K562 (cell line): ENCODE results near the gene DPP10. TPM values are rescaled to one million over a fixed set of nuclear protein-coding genes. Genes with fewer than 3 reads are reported as not detected.

ENCODE experiments used
- ADNP ChIP-seq: fragments of 200-800 bp; sonication (Bioruptor generic); IDR thresholded peaks from 2 replicates; pipeline ENCODE4 v1.6.1; 2016; ENCODE audit warnings: missing genetic modification characterization, missing compliant biosample characterization
- ETV6 ChIP-seq, 3 experiments: fragments of 150-350 bp in 1 of 3; sonication (generic) in 1 of 3; formaldehyde crosslinking in 1 of 3; IDR thresholded peaks; 2 replicates each; pipeline versions ENCODE4 v1.6.1 to v1.8.0; 2014 to 2022; ENCODE audit warnings: borderline replicate concordance in 2 of 3, low read depth in 2 of 3, antibody characterized with exemption in 1 of 3, low read length in 1 of 3, mild to moderate bottlenecking in 1 of 3, missing genetic modification reagents in 1 of 3
- polyA plus RNA-seq, 8 experiments: library from polyadenylated mRNA; depleted of rRNA in 4 of 8; stranded (reverse) in 5 of 8; unstranded in 3 of 8; fragments of >200 nt; fragmentation: Nextera tagmentation in 2 of 8; fragmentation: Illumina TruSeq in 1 of 8; extraction: Ambion mirVana in 2 of 8; extraction: Trizol in 1 of 8; gene quantifications; 2 replicates each; pipeline versions ENCODE4 v1.2.1 to v1.2.3, GENCODE V29; 2011 to 2014; ENCODE audit warnings: inconsistent platforms in 1 of 8, missing spikeins in 1 of 8
- total RNA-seq, 7 experiments: library from RNA; depleted of rRNA in 6 of 7; stranded (reverse); fragments of >200 nt in 6 of 7; fragmentation: Illumina TruSeq in 2 of 7; extraction: Trizol in 2 of 7; gene quantifications; 2 replicates each; pipeline versions ENCODE4 v1.2.1 to v1.2.3, GENCODE V29; 2011 to 2021; ENCODE audit warnings: low replicate concordance in 1 of 7
- TF ChIP-seq, protein P1 (sequence below): fragments of 200-600 bp; sonication (generic); IDR thresholded peaks from one replicate; pipeline ENCODE4 v1.6.1; 2012; ENCODE audit warnings: mild to moderate bottlenecking, low read depth, low read length, inconsistent platforms
- TF ChIP-seq, protein P2 (sequence below): sonication (generic); formaldehyde crosslinking; IDR thresholded peaks from 2 replicates; pipeline ENCODE4 v1.8.1; 2023; ENCODE audit warnings: missing genetic modification reagents, mild to moderate bottlenecking, borderline replicate concordance

Gene DPP10
- total and polyA plus RNA-seq, 9 of the 15 experiments (the other 6 are each of a cell fraction or from before 2014, with no cell fraction given), result not detected

DNA sequence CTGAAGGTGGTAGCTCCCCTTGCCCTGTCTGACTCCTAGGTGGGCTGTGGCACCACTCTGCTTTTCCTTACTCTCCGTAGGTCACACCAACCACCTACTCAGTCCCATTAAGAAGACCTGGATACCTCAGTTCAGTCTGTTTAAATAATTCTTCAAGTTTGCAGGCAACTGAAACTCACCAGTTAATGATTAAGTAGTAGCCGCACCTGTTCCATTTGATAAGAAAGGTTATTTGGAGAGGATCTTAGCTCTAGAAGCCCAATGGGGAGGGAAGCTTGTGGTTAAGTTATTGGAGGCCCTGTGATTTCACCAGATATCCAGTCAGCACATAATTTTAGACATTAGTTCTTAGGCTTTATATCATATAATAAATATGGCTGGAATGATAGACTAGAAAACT lies 1193.0 kb downstream of the DPP10 start (continued):
- TF ChIP-seq, protein P1, sequence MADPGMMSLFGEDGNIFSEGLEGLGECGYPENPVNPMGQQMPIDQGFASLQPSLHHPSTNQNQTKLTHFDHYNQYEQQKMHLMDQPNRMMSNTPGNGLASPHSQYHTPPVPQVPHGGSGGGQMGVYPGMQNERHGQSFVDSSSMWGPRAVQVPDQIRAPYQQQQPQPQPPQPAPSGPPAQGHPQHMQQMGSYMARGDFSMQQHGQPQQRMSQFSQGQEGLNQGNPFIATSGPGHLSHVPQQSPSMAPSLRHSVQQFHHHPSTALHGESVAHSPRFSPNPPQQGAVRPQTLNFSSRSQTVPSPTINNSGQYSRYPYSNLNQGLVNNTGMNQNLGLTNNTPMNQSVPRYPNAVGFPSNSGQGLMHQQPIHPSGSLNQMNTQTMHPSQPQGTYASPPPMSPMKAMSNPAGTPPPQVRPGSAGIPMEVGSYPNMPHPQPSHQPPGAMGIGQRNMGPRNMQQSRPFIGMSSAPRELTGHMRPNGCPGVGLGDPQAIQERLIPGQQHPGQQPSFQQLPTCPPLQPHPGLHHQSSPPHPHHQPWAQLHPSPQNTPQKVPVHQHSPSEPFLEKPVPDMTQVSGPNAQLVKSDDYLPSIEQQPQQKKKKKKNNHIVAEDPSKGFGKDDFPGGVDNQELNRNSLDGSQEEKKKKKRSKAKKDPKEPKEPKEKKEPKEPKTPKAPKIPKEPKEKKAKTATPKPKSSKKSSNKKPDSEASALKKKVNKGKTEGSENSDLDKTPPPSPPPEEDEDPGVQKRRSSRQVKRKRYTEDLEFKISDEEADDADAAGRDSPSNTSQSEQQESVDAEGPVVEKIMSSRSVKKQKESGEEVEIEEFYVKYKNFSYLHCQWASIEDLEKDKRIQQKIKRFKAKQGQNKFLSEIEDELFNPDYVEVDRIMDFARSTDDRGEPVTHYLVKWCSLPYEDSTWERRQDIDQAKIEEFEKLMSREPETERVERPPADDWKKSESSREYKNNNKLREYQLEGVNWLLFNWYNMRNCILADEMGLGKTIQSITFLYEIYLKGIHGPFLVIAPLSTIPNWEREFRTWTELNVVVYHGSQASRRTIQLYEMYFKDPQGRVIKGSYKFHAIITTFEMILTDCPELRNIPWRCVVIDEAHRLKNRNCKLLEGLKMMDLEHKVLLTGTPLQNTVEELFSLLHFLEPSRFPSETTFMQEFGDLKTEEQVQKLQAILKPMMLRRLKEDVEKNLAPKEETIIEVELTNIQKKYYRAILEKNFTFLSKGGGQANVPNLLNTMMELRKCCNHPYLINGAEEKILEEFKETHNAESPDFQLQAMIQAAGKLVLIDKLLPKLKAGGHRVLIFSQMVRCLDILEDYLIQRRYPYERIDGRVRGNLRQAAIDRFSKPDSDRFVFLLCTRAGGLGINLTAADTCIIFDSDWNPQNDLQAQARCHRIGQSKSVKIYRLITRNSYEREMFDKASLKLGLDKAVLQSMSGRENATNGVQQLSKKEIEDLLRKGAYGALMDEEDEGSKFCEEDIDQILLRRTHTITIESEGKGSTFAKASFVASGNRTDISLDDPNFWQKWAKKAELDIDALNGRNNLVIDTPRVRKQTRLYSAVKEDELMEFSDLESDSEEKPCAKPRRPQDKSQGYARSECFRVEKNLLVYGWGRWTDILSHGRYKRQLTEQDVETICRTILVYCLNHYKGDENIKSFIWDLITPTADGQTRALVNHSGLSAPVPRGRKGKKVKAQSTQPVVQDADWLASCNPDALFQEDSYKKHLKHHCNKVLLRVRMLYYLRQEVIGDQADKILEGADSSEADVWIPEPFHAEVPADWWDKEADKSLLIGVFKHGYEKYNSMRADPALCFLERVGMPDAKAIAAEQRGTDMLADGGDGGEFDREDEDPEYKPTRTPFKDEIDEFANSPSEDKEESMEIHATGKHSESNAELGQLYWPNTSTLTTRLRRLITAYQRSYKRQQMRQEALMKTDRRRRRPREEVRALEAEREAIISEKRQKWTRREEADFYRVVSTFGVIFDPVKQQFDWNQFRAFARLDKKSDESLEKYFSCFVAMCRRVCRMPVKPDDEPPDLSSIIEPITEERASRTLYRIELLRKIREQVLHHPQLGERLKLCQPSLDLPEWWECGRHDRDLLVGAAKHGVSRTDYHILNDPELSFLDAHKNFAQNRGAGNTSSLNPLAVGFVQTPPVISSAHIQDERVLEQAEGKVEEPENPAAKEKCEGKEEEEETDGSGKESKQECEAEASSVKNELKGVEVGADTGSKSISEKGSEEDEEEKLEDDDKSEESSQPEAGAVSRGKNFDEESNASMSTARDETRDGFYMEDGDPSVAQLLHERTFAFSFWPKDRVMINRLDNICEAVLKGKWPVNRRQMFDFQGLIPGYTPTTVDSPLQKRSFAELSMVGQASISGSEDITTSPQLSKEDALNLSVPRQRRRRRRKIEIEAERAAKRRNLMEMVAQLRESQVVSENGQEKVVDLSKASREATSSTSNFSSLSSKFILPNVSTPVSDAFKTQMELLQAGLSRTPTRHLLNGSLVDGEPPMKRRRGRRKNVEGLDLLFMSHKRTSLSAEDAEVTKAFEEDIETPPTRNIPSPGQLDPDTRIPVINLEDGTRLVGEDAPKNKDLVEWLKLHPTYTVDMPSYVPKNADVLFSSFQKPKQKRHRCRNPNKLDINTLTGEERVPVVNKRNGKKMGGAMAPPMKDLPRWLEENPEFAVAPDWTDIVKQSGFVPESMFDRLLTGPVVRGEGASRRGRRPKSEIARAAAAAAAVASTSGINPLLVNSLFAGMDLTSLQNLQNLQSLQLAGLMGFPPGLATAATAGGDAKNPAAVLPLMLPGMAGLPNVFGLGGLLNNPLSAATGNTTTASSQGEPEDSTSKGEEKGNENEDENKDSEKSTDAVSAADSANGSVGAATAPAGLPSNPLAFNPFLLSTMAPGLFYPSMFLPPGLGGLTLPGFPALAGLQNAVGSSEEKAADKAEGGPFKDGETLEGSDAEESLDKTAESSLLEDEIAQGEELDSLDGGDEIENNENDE, result no peak
- TF ChIP-seq, protein P2, sequence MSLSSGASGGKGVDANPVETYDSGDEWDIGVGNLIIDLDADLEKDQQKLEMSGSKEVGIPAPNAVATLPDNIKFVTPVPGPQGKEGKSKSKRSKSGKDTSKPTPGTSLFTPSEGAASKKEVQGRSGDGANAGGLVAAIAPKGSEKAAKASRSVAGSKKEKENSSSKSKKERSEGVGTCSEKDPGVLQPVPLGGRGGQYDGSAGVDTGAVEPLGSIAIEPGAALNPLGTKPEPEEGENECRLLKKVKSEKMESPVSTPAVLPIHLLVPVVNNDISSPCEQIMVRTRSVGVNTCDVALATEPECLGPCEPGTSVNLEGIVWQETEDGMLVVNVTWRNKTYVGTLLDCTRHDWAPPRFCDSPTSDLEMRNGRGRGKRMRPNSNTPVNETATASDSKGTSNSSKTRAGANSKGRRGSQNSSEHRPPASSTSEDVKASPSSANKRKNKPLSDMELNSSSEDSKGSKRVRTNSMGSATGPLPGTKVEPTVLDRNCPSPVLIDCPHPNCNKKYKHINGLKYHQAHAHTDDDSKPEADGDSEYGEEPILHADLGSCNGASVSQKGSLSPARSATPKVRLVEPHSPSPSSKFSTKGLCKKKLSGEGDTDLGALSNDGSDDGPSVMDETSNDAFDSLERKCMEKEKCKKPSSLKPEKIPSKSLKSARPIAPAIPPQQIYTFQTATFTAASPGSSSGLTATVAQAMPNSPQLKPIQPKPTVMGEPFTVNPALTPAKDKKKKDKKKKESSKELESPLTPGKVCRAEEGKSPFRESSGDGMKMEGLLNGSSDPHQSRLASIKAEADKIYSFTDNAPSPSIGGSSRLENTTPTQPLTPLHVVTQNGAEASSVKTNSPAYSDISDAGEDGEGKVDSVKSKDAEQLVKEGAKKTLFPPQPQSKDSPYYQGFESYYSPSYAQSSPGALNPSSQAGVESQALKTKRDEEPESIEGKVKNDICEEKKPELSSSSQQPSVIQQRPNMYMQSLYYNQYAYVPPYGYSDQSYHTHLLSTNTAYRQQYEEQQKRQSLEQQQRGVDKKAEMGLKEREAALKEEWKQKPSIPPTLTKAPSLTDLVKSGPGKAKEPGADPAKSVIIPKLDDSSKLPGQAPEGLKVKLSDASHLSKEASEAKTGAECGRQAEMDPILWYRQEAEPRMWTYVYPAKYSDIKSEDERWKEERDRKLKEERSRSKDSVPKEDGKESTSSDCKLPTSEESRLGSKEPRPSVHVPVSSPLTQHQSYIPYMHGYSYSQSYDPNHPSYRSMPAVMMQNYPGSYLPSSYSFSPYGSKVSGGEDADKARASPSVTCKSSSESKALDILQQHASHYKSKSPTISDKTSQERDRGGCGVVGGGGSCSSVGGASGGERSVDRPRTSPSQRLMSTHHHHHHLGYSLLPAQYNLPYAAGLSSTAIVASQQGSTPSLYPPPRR, result no peak
- TF ChIP-seq ETV6 (IDR thresholded peaks at IDR 0.05; ENCODE audit: borderline replicate concordance in 1 of 2, low read depth in 2 of 2, low read length in 1 of 2) (no peak), ETV6 (CRISPR knock-in tag; IDR thresholded peaks at IDR 0.05; ENCODE audit: borderline replicate concordance) (no peak), ADNP (tag) (no peak)
